Suprapubic skin (tissue), 4 donors: Measurements from ENCODE around the gene ACKR3.

Experiments
- EP300 ChIP-seq: sonication (generic); formaldehyde crosslinking; IDR thresholded peaks from one replicate; pipeline ENCODE4 v1.6.1; 2017; ENCODE audit warnings: antibody characterized with exemption
- POLR2A ChIP-seq, 2 donors: fragments of 450-650 bp; IDR thresholded peaks; one replicate each; pipeline ENCODE4 v1.6.1; 2017; ENCODE audit warnings: antibody characterized with exemption in 2 of 2, mild to moderate bottlenecking in 2 of 2, moderate library complexity in 2 of 2
- POLR2AphosphoS5 ChIP-seq, 3 donors: sonication (generic); formaldehyde crosslinking; IDR thresholded peaks; one replicate each; pipeline ENCODE4 v1.6.1; 2017; ENCODE audit warnings: antibody characterized with exemption in 3 of 3
- TF ChIP-seq, protein P1 (sequence below), 2 donors: fragments of 200-600 bp in 1 of 2; fragments of 450-650 bp in 1 of 2; sonication (generic) in 1 of 2; IDR thresholded peaks; one replicate each; pipeline ENCODE4 v1.5.1; 2016 to 2019; ENCODE audit warnings: antibody characterized with exemption in 2 of 2, mild to moderate bottlenecking in 1 of 2, moderate library complexity in 1 of 2

DNA sequence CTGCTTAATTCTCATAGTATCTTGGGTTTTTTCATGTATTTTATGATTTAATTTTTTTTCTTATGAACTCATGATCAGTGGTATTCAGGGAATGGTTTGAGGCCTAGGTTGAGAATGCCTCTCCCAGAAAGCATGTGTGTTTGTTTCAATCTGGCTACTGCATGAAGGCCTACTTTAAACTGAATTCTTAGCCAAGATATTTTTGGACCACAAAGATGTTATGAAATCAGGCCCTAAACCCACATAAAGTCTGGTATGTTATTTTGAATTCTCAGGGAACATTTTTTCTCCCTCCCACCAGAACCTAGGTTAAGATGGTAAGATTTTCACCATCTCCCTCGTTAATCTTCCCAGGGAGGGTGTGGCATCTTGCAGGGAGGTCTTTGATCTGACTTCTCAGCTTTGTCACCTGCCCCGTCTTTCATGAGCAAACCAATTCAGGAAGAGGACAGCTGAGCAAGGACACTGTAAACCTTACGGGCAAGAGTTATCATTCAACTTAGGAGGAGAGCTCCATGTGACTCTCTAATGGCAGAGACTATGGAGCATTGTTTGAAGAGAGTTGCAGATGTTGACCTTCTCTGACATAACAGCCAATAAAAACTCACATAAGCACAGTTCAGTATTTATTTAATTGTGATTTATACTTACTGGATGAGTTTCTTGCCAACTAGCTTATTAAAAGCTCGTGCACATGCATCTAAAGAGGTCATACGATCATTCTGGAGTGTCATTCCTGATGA, 21.3 kb upstream of the ACKR3 start:
- TF ChIP-seq, protein P1, sequence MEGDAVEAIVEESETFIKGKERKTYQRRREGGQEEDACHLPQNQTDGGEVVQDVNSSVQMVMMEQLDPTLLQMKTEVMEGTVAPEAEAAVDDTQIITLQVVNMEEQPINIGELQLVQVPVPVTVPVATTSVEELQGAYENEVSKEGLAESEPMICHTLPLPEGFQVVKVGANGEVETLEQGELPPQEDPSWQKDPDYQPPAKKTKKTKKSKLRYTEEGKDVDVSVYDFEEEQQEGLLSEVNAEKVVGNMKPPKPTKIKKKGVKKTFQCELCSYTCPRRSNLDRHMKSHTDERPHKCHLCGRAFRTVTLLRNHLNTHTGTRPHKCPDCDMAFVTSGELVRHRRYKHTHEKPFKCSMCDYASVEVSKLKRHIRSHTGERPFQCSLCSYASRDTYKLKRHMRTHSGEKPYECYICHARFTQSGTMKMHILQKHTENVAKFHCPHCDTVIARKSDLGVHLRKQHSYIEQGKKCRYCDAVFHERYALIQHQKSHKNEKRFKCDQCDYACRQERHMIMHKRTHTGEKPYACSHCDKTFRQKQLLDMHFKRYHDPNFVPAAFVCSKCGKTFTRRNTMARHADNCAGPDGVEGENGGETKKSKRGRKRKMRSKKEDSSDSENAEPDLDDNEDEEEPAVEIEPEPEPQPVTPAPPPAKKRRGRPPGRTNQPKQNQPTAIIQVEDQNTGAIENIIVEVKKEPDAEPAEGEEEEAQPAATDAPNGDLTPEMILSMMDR (IDR thresholded peaks at IDR 0.05) = no peak
- TF ChIP-seq POLR2AphosphoS5 (IDR thresholded peaks at IDR 0.05) (no peak), POLR2A (IDR thresholded peaks at IDR 0.05) (no peak), EP300 (no peak)
